HepG2 (cell line): Measurements from ENCODE around the gene SLC35B2. TPM values are rescaled to one million over a fixed set of nuclear protein-coding genes. Genes with fewer than 3 reads are reported as not detected.

Source experiments
- CHD2 ChIP-seq: IDR thresholded peaks from 2 replicates; pipeline ENCODE4 v1.6.1; 2011; ENCODE audit warnings: low read depth, low read length, improper control_type of control experiment
- GABPB1 ChIP-seq: IDR thresholded peaks from 2 replicates; pipeline ENCODE4 v1.6.1; 2016; ENCODE audit warnings: mild to moderate bottlenecking, missing genetic modification reagents, moderate library complexity, missing compliant biosample characterization
- KAT2B ChIP-seq: fragments of 150-350 bp; IDR thresholded peaks from 2 replicates; pipeline ENCODE4 v1.6.1; 2014; ENCODE audit warnings: low read depth, low read length, borderline replicate concordance
- KLF13 ChIP-seq: sonication (generic); formaldehyde crosslinking; IDR thresholded peaks from 2 replicates; pipeline ENCODE4 v1.4.0; 2020; ENCODE audit warnings: mild to moderate bottlenecking, missing genetic modification reagents
- MAF1 ChIP-seq: sonication (generic); formaldehyde crosslinking; IDR thresholded peaks from 2 replicates; pipeline ENCODE4 v1.5.0; 2020; ENCODE audit warnings: missing genetic modification reagents, borderline replicate concordance
- MED13 ChIP-seq: sonication (generic); formaldehyde crosslinking; IDR thresholded peaks from 2 replicates; pipeline ENCODE4 v1.5.0; 2020; ENCODE audit warnings: missing genetic modification reagents
- RBFOX2 ChIP-seq: fragments of 200-400 bp; formaldehyde crosslinking; IDR thresholded peaks from 2 replicates; pipeline ENCODE4 v1.6.1; 2017; ENCODE audit warnings: low read depth, mild to moderate bottlenecking, low read length
- SIX1 ChIP-seq: sonication (generic); formaldehyde crosslinking; IDR thresholded peaks from 2 replicates; pipeline ENCODE4 v1.4.0; 2020; ENCODE audit warnings: missing genetic modification reagents, borderline replicate concordance
- TEF ChIP-seq: sonication (generic); formaldehyde crosslinking; IDR thresholded peaks from 2 replicates; pipeline ENCODE4 v1.5.0; 2020; ENCODE audit warnings: missing genetic modification reagents
- ZBTB20 ChIP-seq: sonication (generic); formaldehyde crosslinking; IDR thresholded peaks from 2 replicates; pipeline ENCODE4 v1.8.1; 2023; ENCODE audit warnings: missing genetic modification reagents, low read depth, mild to moderate bottlenecking, borderline replicate concordance
- ZFP82 ChIP-seq: sonication (generic); formaldehyde crosslinking; IDR thresholded peaks from 2 replicates; pipeline ENCODE4 v1.5.1; 2020; ENCODE audit warnings: mild to moderate bottlenecking, missing genetic modification reagents, borderline replicate concordance
- ZHX2 ChIP-seq, 2 experiments: sonication (generic) in 1 of 2; formaldehyde crosslinking in 1 of 2; IDR thresholded peaks; 2 replicates each; pipeline versions ENCODE4 v1.6.1 to v1.9.0; 2014 to 2022; ENCODE audit warnings: antibody characterized with exemption in 1 of 2, borderline replicate concordance in 1 of 2, inconsistent platforms in 1 of 2, low read depth in 1 of 2, missing genetic modification reagents in 1 of 2
- ZNF776 ChIP-seq: sonication (generic); formaldehyde crosslinking; IDR thresholded peaks from 2 replicates; pipeline ENCODE4 v1.4.0; 2020; ENCODE audit warnings: mild to moderate bottlenecking, missing genetic modification reagents
- polyA plus RNA-seq, 8 experiments: library from polyadenylated mRNA; depleted of rRNA in 3 of 8; stranded (reverse) in 7 of 8; unstranded in 1 of 8; fragments of >200 nt; fragmentation: Illumina TruSeq in 4 of 8; extraction: Trizol in 4 of 8; gene quantifications; 2 replicates each; pipeline versions ENCODE4 v1.2.1 to v1.2.3, GENCODE V29; 2011 to 2016; ENCODE audit warnings: low read depth in 4 of 8, missing spikeins in 1 of 8, mixed read lengths in 1 of 8; ENCODE audit not compliant: insufficient read depth in 1 of 8
- total RNA-seq, 5 experiments: library from RNA; depleted of rRNA; stranded (reverse); fragments of >200 nt; fragmentation: Illumina TruSeq; extraction: Trizol; gene quantifications; 2 replicates each; pipeline ENCODE4 v1.2.3, GENCODE V29; 2016; ENCODE audit warnings: low read depth in 1 of 5
- TF ChIP-seq, protein P1 (sequence below): sonication (generic); formaldehyde crosslinking; IDR thresholded peaks from 2 replicates; pipeline ENCODE4 v1.4.0; 2020; ENCODE audit warnings: mild to moderate bottlenecking, missing genetic modification reagents, borderline replicate concordance
- TF ChIP-seq, protein P2 (sequence below): sonication (generic); formaldehyde crosslinking; IDR thresholded peaks from 2 replicates; pipeline ENCODE4 v1.9.0; 2021; ENCODE audit warnings: missing genetic modification reagents, borderline replicate concordance
- TF ChIP-seq, protein P3 (sequence below): sonication (generic); formaldehyde crosslinking; IDR thresholded peaks from 2 replicates; pipeline ENCODE4 v1.4.0; 2020; ENCODE audit warnings: low read depth, mild to moderate bottlenecking, missing genetic modification reagents

Gene SLC35B2
- total and polyA plus RNA-seq, 2 of the 13 experiments (the other 11 are each of a cell fraction or from before 2014, with no cell fraction given): 61.1 to 148 TPM

- TF ChIP-seq, protein P1, sequence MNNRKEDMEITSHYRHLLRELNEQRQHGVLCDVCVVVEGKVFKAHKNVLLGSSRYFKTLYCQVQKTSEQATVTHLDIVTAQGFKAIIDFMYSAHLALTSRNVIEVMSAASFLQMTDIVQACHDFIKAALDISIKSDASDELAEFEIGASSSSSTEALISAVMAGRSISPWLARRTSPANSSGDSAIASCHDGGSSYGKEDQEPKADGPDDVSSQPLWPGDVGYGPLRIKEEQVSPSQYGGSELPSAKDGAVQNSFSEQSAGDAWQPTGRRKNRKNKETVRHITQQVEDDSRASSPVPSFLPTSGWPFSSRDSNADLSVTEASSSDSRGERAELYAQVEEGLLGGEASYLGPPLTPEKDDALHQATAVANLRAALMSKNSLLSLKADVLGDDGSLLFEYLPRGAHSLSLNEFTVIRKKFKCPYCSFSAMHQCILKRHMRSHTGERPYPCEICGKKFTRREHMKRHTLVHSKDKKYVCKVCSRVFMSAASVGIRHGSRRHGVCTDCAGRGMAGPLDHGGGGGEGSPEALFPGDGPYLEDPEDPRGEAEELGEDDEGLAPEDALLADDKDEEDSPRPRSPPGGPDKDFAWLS (CRISPR knock-in tag): 0 out of 2 replicates have a peak, but pooled peaks have one; percentile 77
- TF ChIP-seq, protein P2, sequence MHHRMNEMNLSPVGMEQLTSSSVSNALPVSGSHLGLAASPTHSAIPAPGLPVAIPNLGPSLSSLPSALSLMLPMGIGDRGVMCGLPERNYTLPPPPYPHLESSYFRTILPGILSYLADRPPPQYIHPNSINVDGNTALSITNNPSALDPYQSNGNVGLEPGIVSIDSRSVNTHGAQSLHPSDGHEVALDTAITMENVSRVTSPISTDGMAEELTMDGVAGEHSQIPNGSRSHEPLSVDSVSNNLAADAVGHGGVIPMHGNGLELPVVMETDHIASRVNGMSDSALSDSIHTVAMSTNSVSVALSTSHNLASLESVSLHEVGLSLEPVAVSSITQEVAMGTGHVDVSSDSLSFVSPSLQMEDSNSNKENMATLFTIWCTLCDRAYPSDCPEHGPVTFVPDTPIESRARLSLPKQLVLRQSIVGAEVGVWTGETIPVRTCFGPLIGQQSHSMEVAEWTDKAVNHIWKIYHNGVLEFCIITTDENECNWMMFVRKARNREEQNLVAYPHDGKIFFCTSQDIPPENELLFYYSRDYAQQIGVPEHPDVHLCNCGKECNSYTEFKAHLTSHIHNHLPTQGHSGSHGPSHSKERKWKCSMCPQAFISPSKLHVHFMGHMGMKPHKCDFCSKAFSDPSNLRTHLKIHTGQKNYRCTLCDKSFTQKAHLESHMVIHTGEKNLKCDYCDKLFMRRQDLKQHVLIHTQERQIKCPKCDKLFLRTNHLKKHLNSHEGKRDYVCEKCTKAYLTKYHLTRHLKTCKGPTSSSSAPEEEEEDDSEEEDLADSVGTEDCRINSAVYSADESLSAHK (CRISPR knock-in tag): peak; percentile 82; the same call in 1 of the 2 replicates
- peak; percentile 0; the same call in 1 of the 2 replicates for TF ChIP-seq ZBTB20 (CRISPR knock-in tag)
- peak; percentile 78; the same call in 1 of the 2 replicates for TF ChIP-seq MAF1 (CRISPR knock-in tag)
- TF ChIP-seq ZNF776 (CRISPR knock-in tag): no peak
- TF ChIP-seq CHD2: peak; percentile 89
- TF ChIP-seq GABPB1 (CRISPR knock-in tag): 0 out of 2 replicates have a peak, but pooled peaks have one; percentile 15
- TF ChIP-seq TEF: peak; percentile 93
- no peak for TF ChIP-seq KLF13 (CRISPR knock-in tag)
- TF ChIP-seq ZHX2 (IDR thresholded peaks at IDR 0.05; ENCODE audit: low read depth): peak; percentile 83
- 0 out of 2 replicates have a peak, but pooled peaks have one; percentile 52 for TF ChIP-seq ZHX2 (CRISPR knock-in tag; IDR thresholded peaks at IDR 0.05; ENCODE audit: borderline replicate concordance)
- TF ChIP-seq ZFP82 (CRISPR knock-in tag): no peak
- TF ChIP-seq KAT2B: no peak
- TF ChIP-seq SIX1 (CRISPR knock-in tag): peak; percentile 22; the same call in 1 of the 2 replicates
- TF ChIP-seq, protein P3, sequence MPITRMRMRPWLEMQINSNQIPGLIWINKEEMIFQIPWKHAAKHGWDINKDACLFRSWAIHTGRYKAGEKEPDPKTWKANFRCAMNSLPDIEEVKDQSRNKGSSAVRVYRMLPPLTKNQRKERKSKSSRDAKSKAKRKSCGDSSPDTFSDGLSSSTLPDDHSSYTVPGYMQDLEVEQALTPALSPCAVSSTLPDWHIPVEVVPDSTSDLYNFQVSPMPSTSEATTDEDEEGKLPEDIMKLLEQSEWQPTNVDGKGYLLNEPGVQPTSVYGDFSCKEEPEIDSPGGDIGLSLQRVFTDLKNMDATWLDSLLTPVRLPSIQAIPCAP (CRISPR knock-in tag): no peak; the same call in 1 of the 2 replicates
- peak; percentile 2; the same call in 1 of the 2 replicates for TF ChIP-seq RBFOX2
- peak; percentile 89 for TF ChIP-seq MED13
These were observed 10.5 kb downstream of the SLC35B2 start, which contains the start of gene HSP90AB1 (continued) for GRCh38 chr6:44246663-44247337.
